ENCODE measurements around the gene CACNA1B.
"Not testable (repeated sequence)": the region's sequence is repeated elsewhere in the genome, so short reads cannot be mapped to it uniquely, and the experiment has no call there.

CACNA1B gene

GRCh38 chr9:138104251-138105122, 226.9 kb downstream of the CACNA1B start:
- no peak for DNase-seq

- no peak for DNase-seq
These were observed 227.5 kb downstream of the CACNA1B start for GRCh38 chr9:138105123-138105415.

DNA sequence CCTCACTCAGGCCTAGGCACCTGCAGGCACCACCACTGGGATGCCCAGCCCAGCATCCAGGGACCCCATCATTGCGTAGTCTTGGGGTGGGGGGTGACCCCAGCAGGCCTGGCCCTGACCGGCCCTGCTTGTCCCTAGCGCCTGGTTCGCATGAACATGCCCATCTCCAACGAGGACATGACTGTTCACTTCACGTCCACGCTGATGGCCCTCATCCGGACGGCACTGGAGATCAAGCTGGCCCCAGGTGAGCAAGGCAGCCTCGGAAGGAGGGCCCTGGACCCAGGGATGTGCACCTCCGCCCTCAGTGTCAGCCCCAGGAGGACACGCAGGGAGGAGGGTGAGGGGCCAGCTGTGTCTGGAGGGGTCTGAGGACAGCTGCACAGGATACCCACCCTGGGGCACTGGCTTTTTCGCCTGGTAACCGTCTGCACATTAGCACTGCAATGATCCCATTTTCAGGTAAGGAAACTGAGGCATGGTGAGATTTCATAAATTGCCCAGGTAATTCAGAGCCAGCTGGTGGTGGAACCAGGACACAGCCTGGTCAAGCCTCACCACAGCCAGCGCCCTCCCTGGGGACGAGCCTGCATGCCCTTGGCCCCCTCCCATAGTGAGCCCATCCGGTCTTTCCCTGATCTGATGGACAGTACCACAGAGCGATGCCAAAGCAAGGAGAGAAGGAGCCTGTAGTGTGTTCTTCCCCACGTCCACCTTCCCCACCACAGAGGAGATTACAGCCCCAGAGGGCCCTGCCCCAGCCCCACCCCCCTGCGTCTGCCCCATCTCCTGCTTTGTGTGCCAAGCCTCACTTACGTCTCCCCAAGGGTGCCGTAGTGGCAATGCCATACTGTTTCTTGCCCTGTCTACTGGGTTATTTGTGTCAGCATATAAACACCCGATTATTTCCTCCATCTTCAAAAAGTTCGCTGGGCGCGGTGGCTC, 228.3 kb downstream of the CACNA1B start:
- DNase-seq, result no peak

GRCh38 chr9:138107039-138107438, 229.5 kb downstream of the CACNA1B start:
- DNase-seq, result not testable (repeated sequence)

DNA sequence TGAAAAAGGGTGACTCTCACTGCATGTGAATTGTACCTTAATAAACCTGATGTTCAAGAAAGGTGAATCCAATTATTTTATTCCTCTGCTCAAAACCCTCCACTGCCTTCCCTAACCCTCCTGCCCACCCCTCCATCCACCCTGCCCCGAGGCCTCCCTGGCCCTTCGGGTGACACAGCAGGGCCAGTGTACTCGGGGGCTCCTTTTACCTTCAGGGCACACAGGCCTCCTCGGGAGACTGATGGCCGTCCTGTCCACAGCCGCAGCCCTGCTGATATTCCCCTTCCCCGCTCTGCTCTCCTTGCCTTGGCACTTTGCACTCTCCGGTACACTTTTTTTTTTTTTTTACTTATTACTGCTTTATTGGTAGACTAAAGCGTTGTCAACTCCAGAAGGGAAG, 234.0 kb downstream of the CACNA1B start:
- DNase-seq, result no peak

DNA sequence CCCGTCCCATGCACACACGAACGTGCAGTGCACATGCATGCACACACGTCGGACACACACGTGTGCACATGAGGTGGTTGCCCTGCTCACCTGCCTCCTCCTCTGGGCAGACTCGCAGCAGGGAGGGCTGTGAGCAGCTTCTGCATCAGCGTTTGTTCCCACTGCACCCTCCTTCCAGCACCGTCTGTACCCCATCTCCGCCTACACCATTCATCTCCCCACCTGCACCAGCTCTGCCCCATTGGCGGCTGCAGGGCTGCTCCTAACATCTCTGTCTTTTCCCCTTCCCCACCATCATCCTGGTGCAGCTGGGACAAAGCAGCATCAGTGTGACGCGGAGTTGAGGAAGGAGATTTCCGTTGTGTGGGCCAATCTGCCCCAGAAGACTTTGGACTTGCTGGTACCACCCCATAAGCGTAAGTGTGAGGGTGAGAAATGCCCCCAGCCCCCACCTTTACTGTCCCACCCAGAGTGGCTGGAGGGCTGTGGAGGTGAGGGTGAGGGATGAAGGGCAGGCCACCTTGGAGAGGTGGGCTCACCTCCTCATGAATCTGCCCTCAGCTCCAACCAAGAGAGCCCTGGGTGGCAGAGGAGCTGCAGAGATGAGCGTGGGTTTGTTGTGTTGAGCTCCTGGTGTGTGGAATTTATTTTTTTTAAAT, 234.6 kb downstream of the CACNA1B start:
- DNase-seq, result no peak

GRCh38 chr9:138112791-138113600, 235.4 kb downstream of the CACNA1B start:
- no peak for DNase-seq

DNA sequence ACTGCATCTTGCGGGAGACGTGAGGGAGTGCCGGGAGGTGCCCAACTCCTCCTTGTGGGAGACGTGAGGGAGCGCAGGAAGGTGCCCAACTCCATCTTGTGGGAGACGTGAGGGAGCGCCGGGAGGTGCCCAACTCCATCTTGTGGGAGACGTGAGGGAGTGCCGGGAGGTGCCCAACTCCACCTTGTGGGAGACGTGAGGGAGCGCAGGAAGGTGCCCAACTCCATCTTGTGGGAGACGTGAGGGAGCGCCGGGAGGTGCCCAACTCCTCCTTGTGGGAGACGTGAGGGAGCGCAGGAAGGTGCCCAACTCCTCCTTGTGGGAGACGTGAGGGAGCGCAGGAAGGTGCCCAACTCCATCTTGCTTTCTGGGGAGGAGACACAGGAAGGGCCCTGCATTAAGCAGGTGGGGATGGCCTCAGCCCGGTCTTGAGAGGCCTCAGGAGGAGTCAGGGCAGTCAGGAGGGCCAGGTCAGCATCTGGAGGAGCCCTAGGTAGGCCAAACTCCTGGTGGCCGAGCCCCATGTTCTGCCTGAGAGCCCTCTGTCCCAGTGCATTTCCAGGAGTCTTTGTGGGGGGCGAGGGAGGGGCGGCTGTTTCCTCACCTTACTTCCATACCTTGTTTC, 236.2 kb downstream of the CACNA1B start:
- DNase-seq, result not testable (repeated sequence)

DNA sequence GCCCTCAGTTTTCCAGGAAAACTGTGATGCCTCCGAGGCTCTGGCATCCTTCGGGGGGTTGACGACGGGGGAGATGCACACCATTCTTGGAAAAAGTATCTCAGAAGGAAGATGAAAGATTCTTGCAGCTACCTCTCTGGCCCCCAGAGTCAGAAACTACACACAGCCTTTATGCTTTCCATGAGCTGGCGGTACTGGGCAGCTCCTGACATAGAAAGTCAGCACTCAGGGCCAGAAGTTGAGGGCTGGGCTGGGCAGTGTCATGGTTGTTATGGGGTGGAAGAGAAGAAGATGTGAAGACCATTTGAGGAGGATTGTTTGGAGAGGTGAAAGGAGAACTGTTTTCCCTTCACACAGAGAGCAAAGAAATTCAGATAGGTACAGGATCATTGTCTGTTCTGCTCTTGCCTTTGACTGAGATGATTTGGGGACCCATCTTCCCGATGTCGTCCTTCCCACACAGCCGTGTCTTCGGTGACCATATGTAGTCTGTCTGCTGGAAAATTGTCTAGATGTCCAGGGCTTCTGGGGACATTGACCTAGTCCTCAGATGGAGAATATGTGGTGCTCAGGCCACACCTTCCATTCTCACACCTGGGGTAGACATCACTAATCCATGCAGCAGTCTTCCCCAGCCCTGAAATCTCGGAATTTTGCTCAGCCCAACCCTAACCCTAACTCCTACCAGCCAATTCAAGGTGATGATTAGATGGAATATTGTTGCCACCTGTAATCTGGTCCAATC, 237.1 kb downstream of the CACNA1B start:
- DNase-seq, result no peak

DNA sequence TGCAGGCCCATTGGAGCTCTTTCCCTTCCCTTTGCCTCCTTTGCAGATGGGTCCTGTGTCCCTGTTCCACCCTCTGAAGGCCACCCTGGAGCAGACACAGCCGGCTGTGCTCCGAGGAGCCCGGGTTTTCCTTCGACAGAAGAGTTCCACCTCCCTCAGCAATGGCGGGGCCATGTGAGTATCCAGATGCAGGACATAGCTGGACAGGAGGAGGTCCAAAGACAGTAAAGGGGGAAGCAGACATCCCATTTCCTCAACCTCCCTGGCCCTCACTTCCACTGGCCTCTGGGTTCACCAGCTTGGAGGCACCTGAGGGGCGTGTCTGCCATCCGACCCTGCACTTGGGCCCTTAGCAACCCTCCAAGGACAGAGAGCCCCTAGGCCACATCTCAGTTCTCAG, 237.9 kb downstream of the CACNA1B start:
- DNase-seq, result no peak

DNA sequence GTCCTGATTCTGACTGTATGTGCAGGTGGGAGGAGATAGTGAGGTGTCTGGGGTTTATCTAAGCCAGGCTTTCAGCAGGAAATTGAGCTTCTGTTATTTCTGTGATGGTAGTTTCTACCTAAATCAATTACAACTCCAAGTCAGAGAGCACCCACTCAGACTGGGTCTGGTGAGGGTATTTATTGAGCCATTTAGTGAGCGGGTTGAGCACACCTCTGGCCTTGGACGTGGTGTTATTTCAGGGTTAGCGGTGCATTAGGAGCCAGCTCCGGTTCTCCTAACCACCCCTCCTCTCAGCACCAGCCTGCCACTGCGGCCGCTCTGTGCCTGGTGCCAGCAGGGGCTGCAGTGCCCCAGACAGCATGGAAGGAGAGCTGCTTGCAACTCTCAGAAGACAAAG, 238.9 kb downstream of the CACNA1B start:
- DNase-seq, result no peak

DNA sequence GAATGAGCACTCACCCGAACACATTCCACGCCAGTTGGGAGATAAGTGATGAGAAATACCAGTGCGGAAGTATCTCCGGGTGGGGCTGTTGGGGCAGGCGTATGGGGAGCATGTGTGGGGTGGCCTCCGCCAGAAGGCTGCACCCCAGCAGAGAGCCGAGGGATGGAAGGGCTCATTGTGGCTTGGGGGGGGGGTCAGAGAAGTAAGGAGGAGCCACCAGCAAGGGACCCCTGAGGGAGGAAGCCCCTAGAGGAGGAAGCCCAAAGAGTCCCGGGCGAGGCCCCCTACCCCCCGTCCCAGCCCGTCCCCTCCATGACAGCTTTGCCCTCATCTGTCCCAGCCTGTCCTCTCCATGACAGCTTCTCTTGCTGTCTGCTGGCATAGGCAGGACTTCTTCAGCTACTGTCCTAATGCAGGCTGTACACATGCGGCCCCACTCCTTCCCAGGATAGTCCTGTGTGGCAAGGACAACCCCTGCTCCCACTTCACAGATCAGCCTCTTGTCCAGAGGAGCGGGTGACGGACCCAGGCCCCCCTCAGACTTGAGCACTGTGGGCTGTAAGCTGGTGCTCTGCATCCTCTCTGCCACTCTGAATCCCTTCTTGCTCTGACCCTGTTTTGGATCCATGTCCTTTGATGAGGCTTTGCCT, 239.6 kb downstream of the CACNA1B start:
- no peak for DNase-seq

- no peak for DNase-seq
These were observed 240.3 kb downstream of the CACNA1B start for GRCh38 chr9:138117836-138118235.

GRCh38 chr9:138118601-138119071, 241.1 kb downstream of the CACNA1B start:
- no peak for DNase-seq

DNA sequence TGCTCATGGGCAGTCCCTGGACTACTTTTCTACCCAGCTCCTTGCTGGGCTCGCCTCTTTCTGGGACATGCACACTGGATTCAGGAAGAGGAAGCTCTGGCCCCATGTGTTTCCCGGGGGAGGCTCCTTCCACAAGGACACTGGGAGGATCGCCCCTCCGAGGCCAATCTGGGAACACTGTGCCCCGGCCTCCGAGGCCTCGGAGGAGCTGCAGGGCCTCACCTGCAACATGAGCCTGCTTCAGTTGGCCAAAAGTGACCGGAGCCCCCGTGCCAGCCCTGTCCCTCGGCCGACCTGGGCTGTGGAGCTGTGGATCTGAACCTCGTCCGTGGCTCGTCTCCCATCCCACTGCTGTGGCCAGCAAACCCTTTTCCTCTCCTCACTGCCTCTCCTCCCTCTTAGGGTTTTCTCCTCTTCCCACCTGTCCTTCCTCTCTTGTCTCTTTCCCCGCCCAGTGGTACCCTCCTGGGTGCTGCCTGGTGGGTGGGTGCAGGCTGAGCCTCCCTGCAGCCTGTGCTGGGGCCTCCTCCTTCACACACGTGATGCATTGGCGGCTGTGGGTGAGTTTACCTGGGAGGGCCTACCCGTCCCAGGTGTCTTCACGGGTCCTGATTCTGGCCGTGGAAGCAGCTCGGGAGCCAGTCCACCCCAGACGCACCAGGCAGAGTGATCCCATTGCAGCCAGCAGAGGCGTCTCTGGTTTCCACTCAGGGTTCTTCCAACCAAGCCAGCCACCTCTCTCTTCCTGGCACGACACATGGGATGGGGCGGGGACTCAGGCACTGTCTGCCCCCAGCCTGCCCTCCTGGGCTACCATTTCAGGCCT, 241.8 kb downstream of the CACNA1B start:
- DNase-seq, result no peak

- no peak for DNase-seq
These were observed 242.5 kb downstream of the CACNA1B start for GRCh38 chr9:138120072-138120471.

DNA sequence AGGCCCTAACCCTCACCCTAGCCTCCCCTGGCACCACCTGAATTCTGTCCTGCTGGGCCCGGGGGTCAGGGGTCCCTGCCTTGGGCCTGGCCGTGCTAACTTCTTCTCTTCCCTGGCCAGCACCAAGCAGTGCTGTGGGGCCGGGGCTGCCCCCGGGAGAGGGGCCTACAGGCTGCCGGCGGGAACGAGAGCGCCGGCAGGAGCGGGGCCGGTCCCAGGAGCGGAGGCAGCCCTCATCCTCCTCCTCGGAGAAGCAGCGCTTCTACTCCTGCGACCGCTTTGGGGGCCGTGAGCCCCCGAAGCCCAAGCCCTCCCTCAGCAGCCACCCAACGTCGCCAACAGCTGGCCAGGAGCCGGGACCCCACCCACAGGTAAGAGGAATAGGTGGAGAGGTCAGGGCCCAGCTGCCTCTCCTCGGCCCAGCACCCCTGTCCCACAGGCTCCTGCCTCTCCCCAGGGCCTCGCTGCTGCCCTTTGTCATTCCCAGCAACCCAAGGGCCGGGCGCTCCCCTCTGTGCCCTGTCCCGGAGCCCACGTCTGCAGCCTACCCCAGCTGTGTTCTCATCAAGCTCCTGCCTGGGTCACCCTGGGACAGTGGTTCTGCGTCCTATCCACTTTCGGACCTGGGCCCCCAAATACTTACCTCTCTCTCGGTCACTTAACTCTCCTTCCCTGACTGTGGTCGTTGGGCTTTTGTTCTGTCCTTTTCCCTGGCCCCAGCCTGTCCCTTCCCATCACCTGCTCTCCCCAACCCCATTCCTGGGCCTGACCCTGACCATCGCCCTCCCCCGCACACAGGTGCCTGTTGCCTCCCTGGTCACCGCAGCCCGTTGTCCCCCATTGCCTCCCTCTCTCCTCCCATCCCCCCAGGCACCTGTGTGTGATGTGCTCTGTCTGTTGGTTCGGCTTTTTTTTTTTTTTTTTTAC, 243.2 kb downstream of the CACNA1B start:
- no peak for DNase-seq

- no peak for DNase-seq
These were observed 244.0 kb downstream of the CACNA1B start for GRCh38 chr9:138121438-138122050.
